ENCODE measurements around the gene SGMS1.

DNA sequence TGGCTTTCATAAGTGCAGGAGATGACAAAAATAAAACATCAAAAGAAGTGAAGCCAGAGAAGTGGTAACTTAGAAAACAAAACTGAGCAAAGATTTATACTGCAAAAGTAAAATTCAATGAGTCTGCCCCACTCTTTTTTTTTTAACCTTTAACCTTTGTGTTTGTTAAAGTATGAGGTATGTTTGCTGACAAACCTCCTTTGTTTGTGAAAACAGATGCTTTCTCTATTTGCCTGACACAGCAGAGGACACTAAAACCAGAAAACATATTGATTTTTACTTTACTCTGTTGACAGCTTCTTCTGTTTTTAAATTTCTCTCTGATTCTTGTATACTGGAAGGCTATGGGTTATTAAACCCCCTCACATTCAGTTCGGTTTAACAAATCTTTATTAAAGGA lies 57.6 kb downstream of the SGMS1 start:
- TF ChIP-seq POLR2AphosphoS5 (IDR thresholded peaks at IDR 0.05; ENCODE audit: low read depth, low read length) (no peak), POLR2A (IDR thresholded peaks at IDR 0.05; ENCODE audit: low read depth, low read length) (no peak)
